Cardiac muscle cell (in vitro differentiated cells and primary cell): ENCODE data around the gene CD96. TPM values are rescaled to one million over a fixed set of nuclear protein-coding genes. Genes with fewer than 3 reads are reported as not detected.
"Not testable (repeated sequence)": the region's sequence is repeated elsewhere in the genome, so short reads cannot be mapped to it uniquely, and the experiment has no call there.

Source experiments
- DNase-seq, 2 donors: peaks; one replicate each; pipeline versions ENCODE4 v3.0.0 to v3.0.0-alpha.2; 2010 to 2017; ENCODE audit warnings: low read depth in 1 of 2, low spot score in 1 of 2
- H3K27ac ChIP-seq: fragments of 200-600 bp; sonication (generic); 2 replicates; pipeline ENCODE4 v1.5.1; 2016
- H3K27me3 ChIP-seq: fragments of 200-600 bp; sonication (generic); 2 replicates; pipeline ENCODE4 v1.6.0; 2016; ENCODE audit warnings: control low read depth
- H3K36me3 ChIP-seq: fragments of 200-600 bp; sonication (generic); 2 replicates; pipeline ENCODE4 v1.5.1; 2016; ENCODE audit warnings: control low read depth
- H3K4me1 ChIP-seq: fragments of 200-600 bp; sonication (generic); 2 replicates; pipeline ENCODE4 v1.8.1; 2017; ENCODE audit warnings: low read depth, mild to moderate bottlenecking, mixed run types
- H3K4me3 ChIP-seq: fragments of 200-600 bp; sonication (generic); 2 replicates; pipeline ENCODE4 v1.5.1; 2016; ENCODE audit warnings: mild to moderate bottlenecking
- H3K9me3 ChIP-seq: fragments of 200-600 bp; sonication (generic); 2 replicates; pipeline ENCODE4 v1.5.1; 2017; ENCODE audit warnings: low read depth, mild to moderate bottlenecking, control low read depth
- polyA plus RNA-seq: library from polyadenylated mRNA; unstranded; fragments of >200 nt; fragmentation: Nextera tagmentation; extraction: Ambion mirVana; gene quantifications from 2 replicates; pipeline ENCODE4 v1.2.1, GENCODE V29; 2016
- total RNA-seq: library from RNA; depleted of rRNA; stranded (reverse); fragments of >200 nt; gene quantifications from 2 replicates; pipeline ENCODE4 v1.2.3, GENCODE V29; 2016
- TF ChIP-seq, protein P1 (sequence below): IDR thresholded peaks from 2 replicates; pipeline ENCODE4 v1.5.1; 2012; ENCODE audit warnings: low read depth, mild to moderate bottlenecking, low read length

The CD96 gene
- total and polyA plus RNA-seq, 2 experiments from 2014 or later, result not detected

DNA sequence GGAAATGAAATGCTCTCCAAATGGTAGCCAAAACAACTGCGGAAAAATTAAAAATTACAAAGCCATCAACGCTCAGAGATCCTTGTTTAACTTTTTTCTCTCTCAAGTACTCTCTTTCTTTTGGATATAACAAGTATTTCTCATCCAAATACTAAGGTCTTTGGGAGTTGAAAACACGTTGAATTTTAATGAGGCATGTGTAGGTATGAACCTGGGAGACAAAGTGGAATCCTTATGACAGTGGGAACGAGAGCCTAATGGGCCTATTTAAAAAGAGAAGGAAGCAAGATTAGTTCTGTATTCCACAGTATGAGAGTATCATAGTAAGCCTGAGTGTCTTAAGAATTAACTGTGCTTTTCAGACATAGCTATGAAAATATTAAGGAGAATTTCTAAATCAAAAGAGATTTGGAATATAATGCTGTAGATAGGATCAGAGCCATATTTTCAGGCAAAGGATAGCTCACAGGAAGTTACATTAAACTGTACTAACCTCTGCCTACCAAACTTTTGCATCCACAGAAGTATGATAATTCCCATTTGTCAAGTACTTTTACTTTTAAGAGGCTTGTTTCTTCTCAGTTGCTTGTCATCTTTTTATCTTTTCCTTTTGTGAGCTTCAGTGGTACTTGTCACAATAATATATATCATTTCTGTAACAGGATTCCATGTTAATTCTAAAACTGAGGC is 759 bp downstream of the CD96 start:
- Histone ChIP-seq H3K4me3 (no peak overlapping the region), H3K9me3 (no peaks in the 10 kb centered on the region), H3K36me3 (no peaks in the 10 kb centered on the region), H3K4me1 (peaks cover 3% of the 10 kb centered on the region), H3K27ac (no peak overlapping the region), H3K27me3 (no peaks in the 10 kb centered on the region)
- TF ChIP-seq, protein P1, sequence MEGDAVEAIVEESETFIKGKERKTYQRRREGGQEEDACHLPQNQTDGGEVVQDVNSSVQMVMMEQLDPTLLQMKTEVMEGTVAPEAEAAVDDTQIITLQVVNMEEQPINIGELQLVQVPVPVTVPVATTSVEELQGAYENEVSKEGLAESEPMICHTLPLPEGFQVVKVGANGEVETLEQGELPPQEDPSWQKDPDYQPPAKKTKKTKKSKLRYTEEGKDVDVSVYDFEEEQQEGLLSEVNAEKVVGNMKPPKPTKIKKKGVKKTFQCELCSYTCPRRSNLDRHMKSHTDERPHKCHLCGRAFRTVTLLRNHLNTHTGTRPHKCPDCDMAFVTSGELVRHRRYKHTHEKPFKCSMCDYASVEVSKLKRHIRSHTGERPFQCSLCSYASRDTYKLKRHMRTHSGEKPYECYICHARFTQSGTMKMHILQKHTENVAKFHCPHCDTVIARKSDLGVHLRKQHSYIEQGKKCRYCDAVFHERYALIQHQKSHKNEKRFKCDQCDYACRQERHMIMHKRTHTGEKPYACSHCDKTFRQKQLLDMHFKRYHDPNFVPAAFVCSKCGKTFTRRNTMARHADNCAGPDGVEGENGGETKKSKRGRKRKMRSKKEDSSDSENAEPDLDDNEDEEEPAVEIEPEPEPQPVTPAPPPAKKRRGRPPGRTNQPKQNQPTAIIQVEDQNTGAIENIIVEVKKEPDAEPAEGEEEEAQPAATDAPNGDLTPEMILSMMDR, result no peak
- no peak for DNase-seq

DNA sequence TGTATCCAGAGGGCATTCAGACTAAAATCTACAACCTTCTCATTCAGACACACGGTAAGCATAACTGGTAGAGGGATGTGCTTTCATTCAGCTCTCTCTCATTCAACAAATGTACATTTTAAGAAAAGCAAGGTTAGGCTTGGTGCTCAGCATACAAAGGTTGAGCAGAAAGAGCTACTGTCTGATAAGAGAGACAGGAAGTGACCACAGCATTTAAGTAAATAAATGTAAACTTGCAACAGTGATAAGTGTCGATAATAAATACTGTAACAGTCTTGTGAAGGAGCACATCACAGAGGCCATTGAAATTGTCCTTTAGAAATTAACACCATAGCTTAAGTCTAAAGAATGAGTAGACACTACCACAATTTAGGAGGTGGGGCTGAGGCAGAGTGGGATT is 3.4 kb downstream of the CD96 start:
- H3K4me3 ChIP-seq, result no peak overlapping the region
- TF ChIP-seq, protein P1, result no peak
- H3K27ac ChIP-seq, result no peak overlapping the region
- H3K4me1 ChIP-seq, result no peaks in the 10 kb centered on the region
- no peaks in the 10 kb centered on the region for H3K9me3 ChIP-seq
- H3K27me3 ChIP-seq, result no peaks in the 10 kb centered on the region
- no peaks in the 10 kb centered on the region for H3K36me3 ChIP-seq
- no peak for DNase-seq

DNA sequence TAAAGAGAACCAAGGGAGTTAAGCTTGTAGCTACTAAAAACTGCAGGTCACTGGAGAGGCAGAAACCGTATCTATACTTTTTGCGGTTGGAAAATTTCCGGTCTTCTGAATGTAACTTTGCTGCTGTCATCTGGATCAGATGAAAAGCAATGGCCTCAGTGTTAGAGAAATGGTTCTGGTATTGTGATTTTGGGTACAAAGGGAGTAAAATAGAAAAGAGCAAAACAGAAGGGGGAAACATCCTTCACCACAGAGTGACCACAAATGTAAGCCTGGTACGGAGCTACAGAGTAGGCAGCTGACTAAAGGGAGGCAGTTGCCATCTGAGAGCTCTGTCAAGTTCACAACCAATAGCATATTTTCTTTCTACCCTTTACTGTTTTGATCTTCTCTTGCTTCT is 5.6 kb downstream of the CD96 start:
- TF ChIP-seq, protein P1, result no peak
- DNase-seq, result no peak
- H3K9me3 ChIP-seq, result no peaks in the 10 kb centered on the region
- no peaks in the 10 kb centered on the region for H3K36me3 ChIP-seq
- no peaks in the 10 kb centered on the region for H3K27me3 ChIP-seq
- H3K4me1 ChIP-seq, result no peaks in the 10 kb centered on the region
- H3K27ac ChIP-seq, result no peak overlapping the region
- no peak overlapping the region for H3K4me3 ChIP-seq

DNA sequence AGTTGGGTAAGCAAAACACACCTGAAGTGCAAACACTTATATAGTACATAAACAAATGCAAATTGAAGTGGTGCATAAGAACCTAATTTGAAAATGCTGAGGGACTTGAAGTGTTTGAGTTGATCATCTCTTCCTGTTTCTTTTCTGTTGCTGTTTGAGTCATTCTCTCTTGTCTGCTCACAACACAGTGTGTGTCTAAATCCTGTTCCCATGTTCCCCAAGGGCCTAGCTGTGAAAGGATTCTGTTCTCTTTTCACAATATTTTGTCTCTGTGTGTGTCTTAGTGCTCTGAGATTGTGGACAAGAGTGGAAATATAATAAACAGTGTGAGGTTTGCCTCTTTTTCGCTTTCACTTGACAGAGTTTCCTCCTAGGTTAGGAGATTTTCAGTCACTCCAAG is 6.1 kb downstream of the CD96 start:
- Histone ChIP-seq H3K4me3 (no peak overlapping the region), H3K27ac (no peak overlapping the region), H3K4me1 (no peaks in the 10 kb centered on the region)

DNA sequence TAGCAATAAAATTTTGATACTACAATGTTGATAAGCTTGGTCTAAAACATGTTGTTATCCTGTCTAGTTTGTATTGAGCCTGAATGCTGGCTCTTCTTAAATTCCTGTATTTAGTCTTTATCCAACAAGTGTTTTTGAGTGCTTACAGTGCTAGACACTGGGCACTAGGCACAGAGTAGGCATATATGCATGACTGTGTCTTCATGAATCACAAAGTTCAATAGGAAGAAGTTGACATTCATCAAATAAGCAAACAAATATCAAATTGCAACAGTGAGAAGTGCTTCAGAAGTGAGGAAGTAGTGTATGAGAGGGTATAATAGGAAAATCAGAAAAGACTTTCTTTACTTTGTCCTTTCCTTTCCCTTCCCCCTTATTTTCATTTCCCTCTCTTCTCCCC is 6.8 kb downstream of the CD96 start:
- no peak for DNase-seq
- TF ChIP-seq, protein P1, result no peak
- Histone ChIP-seq H3K36me3 (no peaks in the 10 kb centered on the region), H3K27ac (no peak overlapping the region), H3K27me3 (no peaks in the 10 kb centered on the region), H3K4me1 (no peaks in the 10 kb centered on the region), H3K4me3 (no peak overlapping the region), H3K9me3 (no peaks in the 10 kb centered on the region)

More for the DNA sequence above, 6.1 kb downstream of the CD96 start:
- H3K36me3 ChIP-seq, result no peaks in the 10 kb centered on the region
- no peaks in the 10 kb centered on the region for H3K27me3 ChIP-seq
- TF ChIP-seq, protein P1, result no peak
- no peak for DNase-seq
- H3K9me3 ChIP-seq, result no peaks in the 10 kb centered on the region

DNA sequence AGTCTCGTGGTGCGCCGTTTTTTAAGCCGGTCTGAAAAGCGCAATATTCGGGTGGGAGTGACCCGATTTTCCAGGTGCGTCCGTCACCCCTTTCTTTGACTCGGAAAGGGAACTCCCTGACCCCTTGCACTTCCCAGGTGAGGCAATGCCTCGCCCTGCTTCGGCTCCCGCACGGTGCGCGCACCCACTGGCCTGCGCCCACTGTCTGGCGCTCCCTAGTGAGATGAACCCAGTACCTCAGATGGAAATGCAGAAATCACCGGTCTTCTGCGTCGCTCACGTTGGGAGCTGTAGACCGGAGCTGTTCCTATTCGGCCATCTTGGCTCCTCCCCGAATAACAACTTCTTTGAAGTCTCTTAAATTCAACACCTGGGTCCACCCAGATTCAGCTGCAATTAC is 19.9 kb downstream of the CD96 start:
- not testable (repeated sequence) for H3K4me3 ChIP-seq, DNase-seq, H3K36me3 ChIP-seq, H3K4me1 ChIP-seq, H3K27ac ChIP-seq, H3K9me3 ChIP-seq, H3K27me3 ChIP-seq
